PFSK-1 (cell line): Measurements from ENCODE around the gene TTC28.

Experiments used
- FOXP2 ChIP-seq: optimal IDR thresholded peaks from 2 replicates; pipeline ENCODE3; 2011; ENCODE audit warnings: borderline replicate concordance, control low read depth, inconsistent platforms; ENCODE audit not compliant: insufficient read depth; ENCODE audit errors: extremely low read length, extremely low read depth
- POLR2AphosphoS5 ChIP-seq: IDR thresholded peaks from 2 replicates; pipeline ENCODE4 v1.6.1; 2012; ENCODE audit warnings: low read depth, mild to moderate bottlenecking, control low read depth, low read length, moderate library complexity
- SIN3A ChIP-seq: IDR thresholded peaks from 2 replicates; pipeline ENCODE4 v1.6.1; 2012; ENCODE audit warnings: mild to moderate bottlenecking, low read length, moderate library complexity, borderline replicate concordance; ENCODE audit not compliant: insufficient read depth
- TAF1 ChIP-seq: IDR thresholded peaks from 2 replicates; pipeline ENCODE4 v1.6.1; 2012; ENCODE audit warnings: low read length, control low read depth, borderline replicate concordance; ENCODE audit not compliant: insufficient read depth
- TF ChIP-seq, protein P1 (sequence below), 2 experiments: IDR thresholded peaks; 2 replicates each; pipeline versions ENCODE4 v1.6.1 to v1.8.0; 2011 to 2012; ENCODE audit warnings: low read depth in 2 of 2, low read length in 2 of 2, control low read depth in 1 of 2, inconsistent platforms in 1 of 2, mild to moderate bottlenecking in 1 of 2, moderate library complexity in 1 of 2; ENCODE audit not compliant: insufficient read depth in 1 of 2

The TTC28 gene

DNA sequence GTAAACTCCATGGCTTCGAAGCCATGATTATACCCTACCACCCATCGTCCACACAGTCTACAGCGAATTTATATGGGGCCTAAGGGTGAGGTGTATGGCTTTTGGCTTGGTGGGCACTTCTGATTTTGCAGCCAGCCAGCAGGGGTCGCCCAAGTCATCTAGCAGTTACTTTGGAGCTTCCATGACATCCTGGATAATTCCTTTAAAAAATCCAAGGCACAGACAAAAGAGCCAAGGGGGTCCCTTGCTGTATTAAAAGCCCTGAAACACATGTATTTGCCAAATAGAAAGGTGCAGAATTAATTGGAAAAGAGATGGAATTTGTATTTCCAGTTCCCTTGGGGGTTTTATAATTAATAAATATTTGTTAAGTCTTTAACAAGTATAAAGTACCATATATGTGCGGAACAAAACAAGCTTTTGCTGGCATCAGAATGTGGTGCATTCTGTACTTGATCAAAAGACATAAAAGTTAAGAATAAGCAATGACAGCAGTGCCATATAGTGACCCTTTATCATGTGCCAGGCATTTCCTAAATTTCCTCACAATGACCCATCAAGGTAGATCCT, 627.8 kb downstream of the TTC28 start:
- no peak for TF ChIP-seq SIN3A
- TF ChIP-seq POLR2AphosphoS5 = no peak
- TF ChIP-seq FOXP2 = no peak
- TF ChIP-seq, protein P1, sequence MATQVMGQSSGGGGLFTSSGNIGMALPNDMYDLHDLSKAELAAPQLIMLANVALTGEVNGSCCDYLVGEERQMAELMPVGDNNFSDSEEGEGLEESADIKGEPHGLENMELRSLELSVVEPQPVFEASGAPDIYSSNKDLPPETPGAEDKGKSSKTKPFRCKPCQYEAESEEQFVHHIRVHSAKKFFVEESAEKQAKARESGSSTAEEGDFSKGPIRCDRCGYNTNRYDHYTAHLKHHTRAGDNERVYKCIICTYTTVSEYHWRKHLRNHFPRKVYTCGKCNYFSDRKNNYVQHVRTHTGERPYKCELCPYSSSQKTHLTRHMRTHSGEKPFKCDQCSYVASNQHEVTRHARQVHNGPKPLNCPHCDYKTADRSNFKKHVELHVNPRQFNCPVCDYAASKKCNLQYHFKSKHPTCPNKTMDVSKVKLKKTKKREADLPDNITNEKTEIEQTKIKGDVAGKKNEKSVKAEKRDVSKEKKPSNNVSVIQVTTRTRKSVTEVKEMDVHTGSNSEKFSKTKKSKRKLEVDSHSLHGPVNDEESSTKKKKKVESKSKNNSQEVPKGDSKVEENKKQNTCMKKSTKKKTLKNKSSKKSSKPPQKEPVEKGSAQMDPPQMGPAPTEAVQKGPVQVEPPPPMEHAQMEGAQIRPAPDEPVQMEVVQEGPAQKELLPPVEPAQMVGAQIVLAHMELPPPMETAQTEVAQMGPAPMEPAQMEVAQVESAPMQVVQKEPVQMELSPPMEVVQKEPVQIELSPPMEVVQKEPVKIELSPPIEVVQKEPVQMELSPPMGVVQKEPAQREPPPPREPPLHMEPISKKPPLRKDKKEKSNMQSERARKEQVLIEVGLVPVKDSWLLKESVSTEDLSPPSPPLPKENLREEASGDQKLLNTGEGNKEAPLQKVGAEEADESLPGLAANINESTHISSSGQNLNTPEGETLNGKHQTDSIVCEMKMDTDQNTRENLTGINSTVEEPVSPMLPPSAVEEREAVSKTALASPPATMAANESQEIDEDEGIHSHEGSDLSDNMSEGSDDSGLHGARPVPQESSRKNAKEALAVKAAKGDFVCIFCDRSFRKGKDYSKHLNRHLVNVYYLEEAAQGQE (IDR thresholded peaks at IDR 0.05; ENCODE audit: insufficient read depth in 1 of 2, low read depth in 2 of 2, low read length in 2 of 2) = no peak
- TF ChIP-seq TAF1 = no peak

DNA sequence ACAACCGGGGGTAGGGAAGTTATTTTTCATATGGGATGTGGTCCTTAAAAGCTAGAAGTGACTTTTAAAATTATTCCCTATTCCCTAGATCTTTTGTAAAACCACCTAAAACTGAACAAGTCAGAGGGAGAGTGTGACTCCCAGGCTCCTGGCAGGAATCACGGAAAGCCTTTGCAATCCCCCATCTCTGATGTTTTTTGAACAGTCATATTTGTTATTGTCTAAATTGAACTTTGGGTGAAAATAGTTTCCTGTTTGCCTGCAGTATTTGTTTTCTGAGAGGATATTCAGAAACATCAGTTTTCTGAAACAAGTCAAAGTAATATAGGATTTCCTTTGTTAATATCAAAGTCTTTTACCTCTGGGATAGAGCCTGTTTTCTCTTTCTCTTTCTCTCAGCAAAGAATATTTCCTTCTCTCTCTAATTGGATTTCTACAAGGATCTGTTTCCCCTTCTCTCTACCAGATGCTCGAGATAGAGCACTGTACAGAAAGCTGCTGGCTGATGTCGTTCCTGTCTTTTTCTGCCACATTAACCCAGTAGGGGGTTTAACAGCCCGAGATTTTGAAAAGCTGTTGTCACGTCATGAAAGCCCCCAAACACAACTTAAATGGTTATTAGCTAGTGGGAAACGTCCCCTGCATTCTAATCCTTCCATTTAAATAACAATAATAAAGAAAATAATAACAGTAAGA, 628.4 kb downstream of the TTC28 start:
- TF ChIP-seq, protein P1 (IDR thresholded peaks at IDR 0.05; ENCODE audit: insufficient read depth in 1 of 2, low read depth in 2 of 2, low read length in 2 of 2) = no peak
- no peak for TF ChIP-seq POLR2AphosphoS5
- no peak for TF ChIP-seq SIN3A
- no peak for TF ChIP-seq FOXP2
- TF ChIP-seq TAF1 = no peak

DNA sequence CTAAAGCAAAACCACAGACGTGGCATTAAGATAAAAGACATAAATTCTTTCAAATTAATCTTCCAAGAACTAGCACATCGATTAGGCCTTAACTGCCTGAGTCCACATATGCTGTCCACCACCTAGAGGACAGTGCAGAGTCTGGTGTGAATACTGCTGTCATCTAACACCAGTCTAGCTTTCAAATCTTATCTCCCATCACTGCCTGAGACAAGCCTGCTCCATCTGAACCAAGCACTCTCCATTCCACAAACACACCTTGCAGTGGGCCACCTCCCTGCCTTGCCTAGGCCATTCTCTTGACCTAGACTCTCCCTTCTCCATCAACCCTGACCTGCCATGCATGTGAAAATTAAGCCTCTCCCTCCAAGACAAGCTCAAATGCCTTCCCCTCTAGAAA, 631.1 kb downstream of the TTC28 start:
- TF ChIP-seq, protein P1 (IDR thresholded peaks at IDR 0.05; ENCODE audit: insufficient read depth in 1 of 2, low read depth in 2 of 2, low read length in 2 of 2) = no peak
- no peak for TF ChIP-seq POLR2AphosphoS5
- no peak for TF ChIP-seq SIN3A
- no peak for TF ChIP-seq TAF1
- no peak for TF ChIP-seq FOXP2

DNA sequence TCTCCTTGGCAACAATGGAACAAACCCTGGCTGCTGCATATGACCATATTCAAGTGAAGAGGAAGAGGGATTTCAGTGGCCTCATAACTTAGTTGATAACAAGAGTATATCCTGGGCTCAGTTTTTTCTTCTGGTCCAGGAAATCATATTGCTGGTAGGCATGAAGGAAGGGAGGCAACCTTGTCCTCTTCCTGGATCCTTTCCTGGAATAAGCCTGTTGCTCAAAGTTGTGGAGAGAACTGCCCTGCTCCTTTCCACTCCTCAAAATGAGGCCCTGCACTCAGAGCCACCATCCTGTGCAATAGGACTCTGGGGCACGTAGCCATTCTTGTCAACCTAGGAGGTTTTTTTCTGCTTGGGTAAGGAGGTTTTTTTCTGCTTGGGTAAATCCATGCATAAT, 631.9 kb downstream of the TTC28 start:
- TF ChIP-seq POLR2AphosphoS5 (no peak), SIN3A (no peak), FOXP2 (no peak), TAF1 (no peak)
- TF ChIP-seq, protein P1 (IDR thresholded peaks at IDR 0.05; ENCODE audit: insufficient read depth in 1 of 2, low read depth in 2 of 2, low read length in 2 of 2) = no peak
